GM18867 (cell line): Measurements from ENCODE around the gene EEF1B2.
"Not testable (repeated sequence)": the region's sequence is repeated elsewhere in the genome, so short reads cannot be mapped to it uniquely, and the experiment has no call there.

Source experiments
- ATAC-seq: cut with Tn5 transposase; IDR thresholded peaks from one replicate; pipeline ENCODE4 v1.9.1; 2021; ENCODE audit warnings: mild to moderate bottlenecking, moderate library complexity; ENCODE audit not compliant: unreplicated experiment

Gene EEF1B2

DNA sequence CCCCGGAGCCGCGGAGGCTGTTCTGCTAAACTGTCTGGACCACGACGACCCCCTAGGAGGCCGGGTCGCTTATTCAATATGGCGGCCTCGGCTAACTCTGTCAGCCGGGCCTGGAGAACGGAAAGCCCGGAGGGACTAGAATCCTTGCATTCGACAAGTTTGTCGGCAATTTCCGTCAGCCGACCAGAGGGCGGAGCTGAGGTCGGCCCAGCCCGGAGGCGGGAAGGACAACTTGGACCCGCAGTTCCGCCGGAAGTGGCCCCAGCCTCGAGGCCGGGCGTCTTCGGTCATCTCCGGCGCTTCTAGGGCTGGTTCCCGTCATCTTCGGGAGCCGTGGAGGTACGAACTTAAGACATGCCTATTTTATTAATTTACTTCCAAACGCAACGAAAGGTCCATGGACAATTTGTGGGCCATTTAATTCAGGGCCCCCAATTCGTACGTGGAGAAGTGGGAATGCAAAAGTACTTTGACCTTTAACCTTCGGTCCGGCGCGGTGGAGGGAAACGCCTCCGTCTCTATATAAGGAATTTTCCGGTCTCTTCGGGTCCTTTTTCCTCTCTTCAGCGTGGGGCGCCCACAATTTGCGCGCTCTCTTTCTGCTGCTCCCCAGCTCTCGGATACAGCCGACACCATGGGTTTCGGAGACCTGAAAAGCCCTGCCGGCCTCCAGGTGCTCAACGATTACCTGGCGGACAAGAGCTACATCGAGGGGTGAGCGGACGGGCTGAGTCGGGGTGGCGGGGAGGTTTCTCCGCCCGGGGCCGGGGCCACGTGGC, at the start of gene EEF1B2, which contains the start of gene NDUFS1:
TSS of gene EEF1B2 (plus strand) at position 550 of the 779 bp plus-strand sequence. CDS start at position 635, 85 bp downstream.
TSS of gene NDUFS1 (minus strand) at position 99 of the 779 bp plus-strand sequence. CDS start 5,766 bp downstream, outside the sequence.
- peak; percentile 87 for ATAC-seq

DNA sequence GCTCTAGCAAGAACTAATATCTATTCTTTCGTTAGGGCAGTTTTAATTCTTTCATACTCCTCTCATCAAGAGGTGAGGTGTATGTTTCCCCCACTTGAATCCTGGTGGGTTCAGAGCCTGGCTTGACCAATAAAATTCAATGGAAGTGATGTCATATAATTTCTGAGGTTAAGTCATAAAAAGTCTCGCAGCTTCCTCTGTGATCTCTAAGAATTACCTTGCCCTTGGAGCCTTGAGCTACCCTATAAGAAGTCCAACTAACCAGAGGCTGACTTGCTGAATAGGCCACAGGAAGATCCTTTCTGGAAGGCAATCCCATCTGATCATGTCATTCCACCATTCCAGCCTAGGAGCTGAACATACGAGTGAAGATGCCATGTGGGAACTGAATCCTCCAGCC, 47.6 kb upstream of the EEF1B2 start:
- ATAC-seq, result no peak

DNA sequence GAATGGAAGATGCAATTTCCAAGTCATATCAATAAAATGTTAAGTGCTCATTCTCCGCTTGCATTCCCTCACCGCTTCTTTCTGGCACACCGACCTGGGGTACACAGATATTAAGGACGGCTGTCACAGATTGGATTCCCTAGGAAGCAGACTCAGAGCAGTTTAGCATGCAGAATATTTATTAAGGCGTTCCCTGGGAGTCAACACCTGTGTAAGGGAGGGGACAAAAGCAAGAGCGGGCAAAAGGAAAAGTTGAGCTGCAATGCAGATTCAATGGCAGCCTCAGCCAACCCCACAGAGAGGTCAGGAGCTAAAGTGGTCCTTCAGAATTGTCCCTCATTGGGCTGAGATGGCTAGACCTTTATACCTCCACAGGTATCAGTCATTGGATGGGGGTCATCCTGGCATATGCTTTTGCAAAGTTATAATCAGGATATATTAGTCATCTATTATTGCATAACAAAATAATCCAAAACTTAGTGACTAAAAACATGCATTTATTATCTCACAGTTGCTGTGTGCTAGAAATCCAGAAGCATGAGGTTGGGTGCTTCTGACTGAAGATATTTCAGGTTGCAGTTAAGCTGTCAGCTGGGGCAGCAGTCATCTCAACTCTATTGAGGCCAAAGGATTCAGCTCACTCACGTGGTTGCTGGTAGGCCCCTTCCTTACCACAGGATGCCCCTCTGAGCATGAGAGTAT, 46.7 kb upstream of the EEF1B2 start:
- ATAC-seq, result no peak

DNA sequence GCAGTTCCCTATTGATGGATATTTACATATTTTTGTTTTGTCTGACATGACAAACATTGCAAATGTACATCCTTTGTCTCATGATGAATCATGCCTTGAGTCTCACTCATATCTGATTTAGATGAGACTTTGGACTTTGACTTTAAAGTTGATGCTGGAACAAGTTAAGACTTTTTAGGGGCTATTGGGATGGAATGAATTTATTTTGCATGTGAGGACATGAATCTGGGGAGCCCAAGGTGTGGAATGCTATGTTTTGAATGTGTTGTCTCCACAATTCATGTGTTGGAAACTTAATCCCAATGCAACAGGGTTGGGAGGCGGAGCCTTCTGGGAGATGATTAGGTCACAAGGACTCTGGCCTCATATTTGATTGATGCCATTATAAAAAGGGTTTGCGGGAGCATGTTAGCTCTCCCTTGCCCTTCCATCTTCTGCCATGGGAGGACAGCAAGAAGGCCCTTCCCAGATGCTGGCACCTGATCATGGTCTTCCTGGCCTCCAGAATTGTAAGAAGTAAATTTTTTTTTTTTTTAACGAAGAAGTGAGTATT, 44.6 kb upstream of the EEF1B2 start:
- no peak for ATAC-seq

DNA sequence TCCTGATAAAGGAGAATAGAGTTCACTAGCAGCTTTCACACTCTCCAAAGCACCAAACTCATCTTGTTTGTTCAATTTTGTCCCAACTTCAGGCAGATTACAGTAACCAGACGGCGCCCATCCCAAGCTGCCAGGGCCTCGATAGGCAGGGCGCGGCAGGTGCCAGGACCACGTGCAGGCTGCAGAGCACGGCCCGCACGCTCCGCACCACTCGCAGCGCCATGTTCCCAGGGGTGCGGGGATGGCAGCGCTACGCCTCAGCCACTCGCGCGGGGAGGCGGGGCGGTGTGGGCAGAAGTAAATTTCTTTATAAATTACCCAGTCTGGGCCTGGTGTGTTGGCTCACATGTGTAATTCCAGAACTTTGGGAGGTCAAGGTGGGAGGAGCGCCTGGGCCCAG, 43.4 kb upstream of the EEF1B2 start:
- no peak for ATAC-seq

DNA sequence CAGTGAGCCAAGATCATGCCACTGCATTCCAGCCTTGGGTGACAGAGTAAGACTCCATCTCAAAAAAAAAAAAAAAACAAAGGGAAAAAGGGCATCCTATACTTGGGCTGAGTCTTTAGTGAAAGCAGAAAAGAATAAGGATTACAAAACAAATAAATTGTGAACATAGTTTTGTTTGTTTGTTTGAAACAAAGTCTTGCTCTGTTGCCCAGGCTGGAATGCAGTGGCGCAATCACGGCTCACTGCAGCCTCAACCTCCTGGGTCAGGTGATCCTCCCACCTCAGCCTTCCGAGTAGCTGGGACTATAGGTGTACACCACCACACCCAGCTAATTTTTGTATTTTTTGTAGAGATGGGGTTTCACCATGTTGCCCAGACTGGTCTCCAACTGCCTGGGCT, 37.1 kb upstream of the EEF1B2 start:
- not testable (repeated sequence) for ATAC-seq

DNA sequence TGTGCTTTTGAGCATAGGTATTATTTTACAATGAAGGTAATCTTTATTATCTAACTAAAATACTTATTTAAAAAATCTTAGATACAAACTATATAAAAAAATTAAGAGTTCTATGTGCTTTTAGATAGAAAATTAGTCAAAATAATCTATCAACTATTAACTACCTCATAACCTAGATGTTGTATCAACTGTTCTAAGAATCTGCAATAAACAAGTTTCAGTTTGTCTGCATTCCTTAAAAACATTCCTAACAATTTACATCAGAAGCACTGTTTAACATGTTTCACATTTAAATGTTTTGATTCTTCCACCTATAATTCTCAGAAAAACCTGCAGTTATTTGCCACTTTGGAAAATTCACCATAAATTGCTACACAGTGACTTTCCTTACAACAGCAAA, 33.8 kb upstream of the EEF1B2 start:
- ATAC-seq, result no peak

DNA sequence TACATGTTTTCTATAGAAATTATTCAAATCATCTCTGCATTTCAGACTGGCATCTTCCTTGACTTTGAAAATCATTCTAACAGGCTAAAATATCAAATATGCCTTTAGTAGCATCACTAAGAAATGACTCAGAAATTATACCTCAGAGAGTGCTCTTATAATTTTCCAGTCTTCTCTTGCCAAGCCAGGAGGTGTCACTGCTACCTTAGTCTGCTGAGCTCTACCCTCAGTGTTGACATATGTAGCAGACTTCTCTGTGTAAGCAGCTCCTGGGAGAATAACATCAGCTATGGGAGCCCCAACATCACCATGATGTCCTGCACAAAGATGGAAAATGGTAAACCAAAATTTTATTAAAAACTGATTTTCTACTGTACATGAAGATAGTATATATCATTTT, 32.0 kb upstream of the EEF1B2 start:
- no peak for ATAC-seq

DNA sequence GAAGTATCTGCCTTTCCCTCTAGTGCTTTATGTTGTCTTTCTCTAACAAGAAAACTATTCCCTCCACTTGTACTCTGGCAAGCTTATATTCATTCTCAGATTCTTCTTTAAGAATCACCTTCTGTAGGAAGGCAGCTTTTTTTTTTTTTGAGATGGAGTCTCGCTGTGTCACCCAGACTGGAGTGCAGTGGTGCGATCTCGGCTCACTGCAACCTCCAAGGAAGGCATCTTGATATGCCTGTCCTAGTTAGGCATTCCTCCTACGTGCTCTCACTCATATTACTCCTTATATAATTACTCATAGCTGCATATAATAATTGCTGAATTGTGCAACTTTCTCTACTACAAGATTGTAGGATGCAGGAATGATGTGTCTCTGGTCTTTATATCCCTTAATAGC, 16.2 kb upstream of the EEF1B2 start:
- no peak for ATAC-seq

DNA sequence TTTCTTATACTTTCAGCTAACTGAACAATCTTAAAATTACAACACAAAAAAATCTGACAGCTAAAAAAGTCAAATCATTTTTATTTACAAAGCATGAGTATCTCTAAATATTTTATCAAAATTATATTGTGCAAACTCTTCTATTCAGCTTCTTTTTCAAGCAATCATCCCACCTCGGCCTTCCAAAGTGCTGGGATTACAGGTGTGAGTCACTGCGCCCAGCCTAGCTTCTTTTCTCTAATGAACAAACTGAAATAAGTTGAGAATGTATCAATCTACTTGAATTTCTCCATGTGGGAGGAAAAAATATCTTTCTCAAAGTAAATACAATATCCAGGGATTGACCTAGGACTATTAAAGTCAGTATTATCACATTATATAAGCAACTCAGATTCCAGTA, 15.3 kb upstream of the EEF1B2 start:
- ATAC-seq, result no peak

DNA sequence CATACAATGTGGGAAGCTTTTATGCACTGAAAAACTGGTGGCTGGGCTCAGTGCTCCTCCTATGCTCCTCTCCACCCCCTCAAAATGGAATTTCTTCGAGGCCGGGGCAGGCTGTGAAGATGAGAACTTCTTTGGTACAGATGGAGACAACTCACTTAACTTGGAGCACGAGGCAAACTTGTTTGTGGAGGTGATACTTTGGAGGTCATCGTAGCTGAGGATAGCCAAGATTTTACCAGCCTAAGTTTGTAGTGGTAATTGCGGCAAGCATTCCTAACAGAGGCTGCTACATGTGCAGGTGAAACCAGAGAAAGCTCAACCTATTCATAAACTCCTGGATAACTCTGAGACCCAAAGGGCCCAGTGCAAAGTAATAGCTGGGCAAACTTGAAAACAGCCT, 14.0 kb upstream of the EEF1B2 start:
- no peak for ATAC-seq

DNA sequence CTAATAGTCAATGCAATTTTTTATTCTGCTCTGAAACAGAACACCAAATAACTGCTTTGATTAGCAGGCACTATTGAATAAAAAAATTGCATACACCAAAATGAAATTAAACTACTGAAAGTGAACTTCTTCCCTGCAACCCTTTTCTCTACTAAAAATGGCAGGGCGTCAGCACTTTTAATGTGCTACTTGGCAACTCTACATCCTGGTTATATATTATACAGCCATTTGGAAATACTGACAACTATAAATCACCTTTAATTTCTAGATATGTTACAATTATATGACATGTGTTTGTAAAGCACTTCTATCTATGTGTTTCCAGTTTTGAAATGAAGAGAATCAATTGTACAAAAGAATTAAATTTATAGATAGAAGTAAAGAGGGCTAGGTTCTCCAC, 10.4 kb upstream of the EEF1B2 start:
- ATAC-seq, result no peak

DNA sequence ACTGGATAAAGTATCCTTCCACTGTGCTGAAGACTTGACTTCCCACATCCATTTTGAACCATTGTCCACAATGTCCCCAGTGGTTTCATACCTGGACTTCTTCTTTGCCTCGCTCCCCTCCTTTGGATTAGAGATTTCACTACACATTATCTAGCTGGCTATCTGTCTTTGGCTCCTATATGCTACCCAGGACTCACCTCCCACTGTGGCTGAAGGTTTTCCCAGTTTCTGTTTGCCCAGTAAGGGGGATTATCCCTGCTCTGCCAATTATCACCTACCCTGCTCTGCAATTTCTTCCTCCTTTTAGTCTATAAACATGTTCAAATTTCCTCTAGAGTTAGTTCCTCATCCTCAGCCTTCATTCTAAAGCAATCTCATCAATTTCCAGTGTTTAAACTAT, 9.5 kb upstream of the EEF1B2 start:
- ATAC-seq, result no peak

DNA sequence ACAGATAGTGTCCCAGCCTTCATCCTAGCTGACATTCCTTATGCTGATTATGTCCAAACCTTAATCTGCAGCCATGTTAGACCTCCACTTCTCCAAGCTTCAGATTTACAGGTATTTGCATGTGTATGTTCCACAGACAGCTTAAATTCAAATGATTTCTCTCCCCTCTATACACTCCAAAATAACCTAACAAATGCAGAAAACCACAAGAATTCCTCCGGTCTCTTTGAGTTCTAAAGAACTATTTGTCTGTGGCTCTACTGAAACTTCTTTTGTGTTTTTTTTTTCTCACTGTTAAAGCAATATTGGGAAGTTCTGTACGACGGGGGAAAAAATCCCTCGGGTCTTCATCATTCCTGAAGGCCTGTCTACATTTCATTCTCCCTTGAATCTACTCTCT, 9.1 kb upstream of the EEF1B2 start:
- no peak for ATAC-seq

DNA sequence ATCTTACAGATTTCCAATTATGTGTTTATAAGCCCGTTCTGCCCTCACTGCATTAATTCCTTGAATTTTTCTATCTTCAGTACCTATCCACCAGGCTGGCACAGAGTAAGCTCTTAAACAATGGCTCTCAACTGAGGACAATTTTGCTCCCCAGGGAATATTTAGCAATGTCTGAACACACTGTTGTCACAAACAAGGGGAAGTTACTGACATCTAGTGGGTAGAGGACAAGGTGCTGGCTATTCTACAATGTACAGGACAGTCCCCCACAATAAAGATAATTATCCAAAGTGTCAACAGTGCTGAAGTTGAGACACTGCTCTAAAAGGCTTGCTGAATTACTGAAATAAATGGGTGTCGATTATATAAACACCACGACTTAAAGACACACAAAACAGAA, 5.5 kb upstream of the EEF1B2 start:
- no peak for ATAC-seq

DNA sequence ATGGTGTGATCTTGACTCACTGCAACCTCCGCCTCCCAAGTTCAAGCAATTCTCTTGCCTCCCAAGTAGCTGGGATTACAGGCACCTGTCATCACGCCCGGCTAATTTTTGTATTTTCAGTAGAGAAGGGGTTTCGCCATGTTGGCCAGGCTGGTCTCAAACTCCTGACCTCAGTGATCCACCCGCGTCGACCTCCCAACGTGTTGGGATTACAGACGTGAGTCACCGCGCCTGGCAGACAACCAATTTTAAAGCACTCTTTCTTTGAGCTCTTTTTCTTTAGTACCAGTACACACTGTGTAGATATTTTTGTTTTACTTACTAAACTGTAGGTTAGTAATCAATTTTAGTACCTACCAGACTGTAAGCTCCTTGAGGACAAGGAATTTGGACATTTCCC, 2.7 kb upstream of the EEF1B2 start:
- not testable (repeated sequence) for ATAC-seq

DNA sequence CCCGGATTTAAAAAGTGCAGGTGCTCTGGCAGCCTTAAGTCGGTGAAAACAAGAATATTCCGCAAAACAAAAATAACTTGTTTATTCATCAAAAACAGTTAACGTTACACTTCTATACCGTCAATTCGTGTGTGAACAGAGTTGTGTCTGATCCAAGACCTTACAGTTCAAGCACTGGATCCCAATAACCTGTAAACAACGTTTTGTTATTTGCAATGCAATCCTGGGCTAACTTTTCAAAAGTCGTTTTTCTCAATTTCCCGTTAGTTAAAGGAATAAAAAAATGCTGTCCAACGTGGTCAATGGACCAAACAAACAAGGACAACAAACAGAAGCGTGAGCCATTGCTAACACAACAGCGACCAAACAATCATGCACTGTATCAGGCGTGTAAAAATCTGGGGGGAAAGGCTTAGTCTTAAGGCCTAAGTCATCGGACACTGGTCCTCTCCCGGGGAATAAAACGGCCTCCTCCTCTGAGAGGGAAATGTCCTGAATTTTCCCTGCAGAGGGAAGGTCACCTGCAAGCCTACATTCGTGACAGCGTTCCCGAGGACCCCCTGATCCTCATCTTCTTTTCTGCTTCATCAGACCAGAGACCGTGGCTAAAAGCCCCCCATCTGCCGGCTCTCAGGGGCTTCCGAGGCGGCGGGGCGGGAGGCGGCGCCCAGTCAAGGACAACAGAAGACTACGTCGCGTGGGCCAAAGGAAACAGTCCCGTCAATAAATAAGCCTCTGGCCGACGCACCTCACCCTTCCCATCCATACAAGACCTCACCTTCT, 941 bp upstream of the EEF1B2 start:
- ATAC-seq, result no peak

DNA sequence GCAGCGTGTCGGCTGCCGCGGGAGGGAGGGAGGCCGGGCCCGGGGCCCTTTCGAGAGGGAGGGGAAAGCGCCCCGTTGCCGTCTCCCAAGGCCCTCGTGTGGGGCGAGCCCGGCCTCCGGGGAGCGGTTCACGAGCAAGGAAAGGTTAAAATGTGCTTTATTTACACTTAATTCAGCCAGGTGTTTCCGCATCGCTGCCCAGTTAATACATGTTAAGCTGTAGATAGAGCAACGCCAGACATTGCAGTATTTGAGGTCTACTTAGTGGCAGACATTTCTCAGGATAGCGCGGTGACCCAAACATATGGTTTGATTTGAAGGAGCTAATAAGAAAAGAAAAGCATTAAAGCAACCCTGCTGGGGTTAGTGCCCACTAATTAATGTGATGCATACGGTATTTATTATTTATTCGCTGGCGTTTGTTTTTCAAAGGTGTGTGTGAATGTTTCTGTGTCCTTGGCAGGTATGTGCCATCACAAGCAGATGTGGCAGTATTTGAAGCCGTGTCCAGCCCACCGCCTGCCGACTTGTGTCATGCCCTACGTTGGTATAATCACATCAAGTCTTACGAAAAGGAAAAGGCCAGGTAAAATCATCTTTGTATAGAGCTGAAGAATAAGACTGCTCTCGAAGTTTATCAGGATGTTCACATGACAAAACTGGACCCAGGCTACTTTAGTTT, 571 bp downstream of the EEF1B2 start:
- peak; percentile 54 for ATAC-seq

DNA sequence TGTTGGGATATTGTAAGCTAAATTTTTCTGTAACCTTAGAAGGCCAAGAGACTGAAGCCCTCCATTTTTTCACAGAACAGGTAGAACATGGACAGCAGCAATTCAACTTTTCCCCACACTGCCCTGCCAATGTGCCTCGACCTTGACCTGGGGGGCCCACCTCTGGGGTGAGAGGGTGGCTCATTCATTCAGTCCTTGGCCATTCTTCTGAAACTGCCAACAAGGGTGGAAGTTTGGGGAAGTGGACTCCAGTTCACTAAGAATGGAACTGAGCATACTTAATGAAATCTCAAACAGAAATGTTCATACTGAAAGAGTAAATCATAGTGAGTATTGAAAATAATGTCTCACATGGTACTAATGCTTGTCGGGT, 1.1 kb downstream of the EEF1B2 start:
- ATAC-seq, result no peak

DNA sequence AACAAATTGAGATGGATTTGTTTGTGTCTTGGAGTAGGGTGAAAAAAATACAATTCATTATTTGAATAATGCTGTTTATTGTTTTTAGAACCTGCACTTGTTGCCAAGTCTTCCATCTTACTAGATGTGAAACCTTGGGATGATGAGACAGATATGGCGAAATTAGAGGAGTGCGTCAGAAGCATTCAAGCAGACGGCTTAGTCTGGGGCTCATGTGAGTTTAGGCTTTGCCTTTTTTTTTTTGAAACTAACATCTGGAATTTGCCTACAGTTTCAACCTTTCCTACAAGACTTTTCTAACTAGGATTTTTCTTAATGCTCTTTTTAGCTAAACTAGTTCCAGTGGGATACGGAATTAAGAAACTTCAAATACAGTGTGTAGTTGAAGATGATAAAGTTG, 2.7 kb downstream of the EEF1B2 start:
- not testable (repeated sequence) for ATAC-seq
